Measurements from ENCODE around the gene SORL1.

Gene SORL1

GRCh38 chr11:121595717-121596161 is 143.6 kb downstream of the SORL1 start:
- H3K36me3 ChIP-seq (ENCODE audit: control insufficient read depth, insufficient read depth, low read length), result peaks cover 86% of the 10 kb centered on the region
- no peaks in the 10 kb centered on the region for H3K9me3 ChIP-seq (ENCODE audit: control insufficient read depth, insufficient read depth, low read length)
- no peak overlapping the region for H3K4me3 ChIP-seq (ENCODE audit: low read depth, low read length)
- H3K4me1 ChIP-seq (ENCODE audit: control insufficient read depth, insufficient read depth, low read length), result no peaks in the 10 kb centered on the region
- H3K9ac ChIP-seq (ENCODE audit: low read depth, low read length), result no peak overlapping the region
- no peak overlapping the region for H3K27ac ChIP-seq (ENCODE audit: low read depth, low read length)
- H3K27me3 ChIP-seq (ENCODE audit: control insufficient read depth, insufficient read depth, low read length), result no peaks in the 10 kb centered on the region

- Histone ChIP-seq H3K36me3 (ENCODE audit: control insufficient read depth, insufficient read depth, low read length) (peaks cover 79% of the 10 kb centered on the region), H3K4me1 (ENCODE audit: control insufficient read depth, insufficient read depth, low read length) (no peaks in the 10 kb centered on the region), H3K9me3 (ENCODE audit: control insufficient read depth, insufficient read depth, low read length) (no peaks in the 10 kb centered on the region), H3K27me3 (ENCODE audit: control insufficient read depth, insufficient read depth, low read length) (no peaks in the 10 kb centered on the region), H3K4me3 (ENCODE audit: low read depth, low read length) (no peak overlapping the region), H3K27ac (ENCODE audit: low read depth, low read length) (no peak overlapping the region), H3K9ac (ENCODE audit: low read depth, low read length) (no peak overlapping the region)
Observed at GRCh38 chr11:121596195-121597155, 144.4 kb downstream of the SORL1 start.

GRCh38 chr11:121603316-121603715 is 151.2 kb downstream of the SORL1 start:
- Histone ChIP-seq H3K27me3 (ENCODE audit: control insufficient read depth, insufficient read depth, low read length) (no peaks in the 10 kb centered on the region), H3K36me3 (ENCODE audit: control insufficient read depth, insufficient read depth, low read length) (peaks cover 80% of the 10 kb centered on the region), H3K9me3 (ENCODE audit: control insufficient read depth, insufficient read depth, low read length) (no peaks in the 10 kb centered on the region), H3K4me1 (ENCODE audit: control insufficient read depth, insufficient read depth, low read length) (no peaks in the 10 kb centered on the region), H3K9ac (ENCODE audit: low read depth, low read length) (no peak overlapping the region), H3K27ac (ENCODE audit: low read depth, low read length) (no peak overlapping the region), H3K4me3 (ENCODE audit: low read depth, low read length) (no peak overlapping the region)

- Histone ChIP-seq H3K4me1 (ENCODE audit: control insufficient read depth, insufficient read depth, low read length) (no peaks in the 10 kb centered on the region), H3K27ac (ENCODE audit: low read depth, low read length) (no peak overlapping the region), H3K9me3 (ENCODE audit: control insufficient read depth, insufficient read depth, low read length) (no peaks in the 10 kb centered on the region), H3K9ac (ENCODE audit: low read depth, low read length) (no peak overlapping the region), H3K4me3 (ENCODE audit: low read depth, low read length) (no peak overlapping the region), H3K36me3 (ENCODE audit: control insufficient read depth, insufficient read depth, low read length) (peaks cover 82% of the 10 kb centered on the region), H3K27me3 (ENCODE audit: control insufficient read depth, insufficient read depth, low read length) (no peaks in the 10 kb centered on the region)
Observed at GRCh38 chr11:121604152-121604551, 152.0 kb downstream of the SORL1 start.

- no peaks in the 10 kb centered on the region for H3K9me3 ChIP-seq (ENCODE audit: control insufficient read depth, insufficient read depth, low read length)
- no peak overlapping the region for H3K9ac ChIP-seq (ENCODE audit: low read depth, low read length)
- H3K4me1 ChIP-seq (ENCODE audit: control insufficient read depth, insufficient read depth, low read length), result no peaks in the 10 kb centered on the region
- H3K36me3 ChIP-seq (ENCODE audit: control insufficient read depth, insufficient read depth, low read length), result peaks cover 96% of the 10 kb centered on the region
- no peak overlapping the region for H3K4me3 ChIP-seq (ENCODE audit: low read depth, low read length)
- H3K27me3 ChIP-seq (ENCODE audit: control insufficient read depth, insufficient read depth, low read length), result no peaks in the 10 kb centered on the region
- no peak overlapping the region for H3K27ac ChIP-seq (ENCODE audit: low read depth, low read length)
Observed at GRCh38 chr11:121606354-121606753, 154.2 kb downstream of the SORL1 start.

- Histone ChIP-seq H3K36me3 (ENCODE audit: control insufficient read depth, insufficient read depth, low read length) (peaks cover 98% of the 10 kb centered on the region), H3K4me1 (ENCODE audit: control insufficient read depth, insufficient read depth, low read length) (no peaks in the 10 kb centered on the region), H3K27ac (ENCODE audit: low read depth, low read length) (no peak overlapping the region), H3K9me3 (ENCODE audit: control insufficient read depth, insufficient read depth, low read length) (no peaks in the 10 kb centered on the region), H3K4me3 (ENCODE audit: low read depth, low read length) (no peak overlapping the region), H3K9ac (ENCODE audit: low read depth, low read length) (no peak overlapping the region), H3K27me3 (ENCODE audit: control insufficient read depth, insufficient read depth, low read length) (no peaks in the 10 kb centered on the region)
Observed at GRCh38 chr11:121607341-121607740, 155.2 kb downstream of the SORL1 start.

GRCh38 chr11:121608545-121609098 is 156.5 kb downstream of the SORL1 start:
- Histone ChIP-seq H3K27me3 (ENCODE audit: control insufficient read depth, insufficient read depth, low read length) (no peaks in the 10 kb centered on the region), H3K4me3 (ENCODE audit: low read depth, low read length) (no peak overlapping the region), H3K9me3 (ENCODE audit: control insufficient read depth, insufficient read depth, low read length) (no peaks in the 10 kb centered on the region), H3K36me3 (ENCODE audit: control insufficient read depth, insufficient read depth, low read length) (peaks cover 98% of the 10 kb centered on the region), H3K9ac (ENCODE audit: low read depth, low read length) (no peak overlapping the region), H3K4me1 (ENCODE audit: control insufficient read depth, insufficient read depth, low read length) (no peaks in the 10 kb centered on the region), H3K27ac (ENCODE audit: low read depth, low read length) (no peak overlapping the region)

- Histone ChIP-seq H3K27ac (ENCODE audit: low read depth, low read length) (no peak overlapping the region), H3K9ac (ENCODE audit: low read depth, low read length) (no peak overlapping the region), H3K36me3 (ENCODE audit: control insufficient read depth, insufficient read depth, low read length) (peaks cover 98% of the 10 kb centered on the region), H3K9me3 (ENCODE audit: control insufficient read depth, insufficient read depth, low read length) (no peaks in the 10 kb centered on the region), H3K4me1 (ENCODE audit: control insufficient read depth, insufficient read depth, low read length) (no peaks in the 10 kb centered on the region), H3K4me3 (ENCODE audit: low read depth, low read length) (no peak overlapping the region), H3K27me3 (ENCODE audit: control insufficient read depth, insufficient read depth, low read length) (no peaks in the 10 kb centered on the region)
Observed at GRCh38 chr11:121610706-121611105, 158.6 kb downstream of the SORL1 start.

- H3K9me3 ChIP-seq (ENCODE audit: control insufficient read depth, insufficient read depth, low read length), result no peaks in the 10 kb centered on the region
- no peak overlapping the region for H3K27ac ChIP-seq (ENCODE audit: low read depth, low read length)
- no peaks in the 10 kb centered on the region for H3K27me3 ChIP-seq (ENCODE audit: control insufficient read depth, insufficient read depth, low read length)
- H3K36me3 ChIP-seq (ENCODE audit: control insufficient read depth, insufficient read depth, low read length), result peaks cover 98% of the 10 kb centered on the region
- H3K9ac ChIP-seq (ENCODE audit: low read depth, low read length), result no peak overlapping the region
- no peaks in the 10 kb centered on the region for H3K4me1 ChIP-seq (ENCODE audit: control insufficient read depth, insufficient read depth, low read length)
- no peak overlapping the region for H3K4me3 ChIP-seq (ENCODE audit: low read depth, low read length)
Observed at GRCh38 chr11:121611242-121611641, 159.1 kb downstream of the SORL1 start.

- Histone ChIP-seq H3K27ac (ENCODE audit: low read depth, low read length) (no peak overlapping the region), H3K4me3 (ENCODE audit: low read depth, low read length) (no peak overlapping the region), H3K36me3 (ENCODE audit: control insufficient read depth, insufficient read depth, low read length) (peaks cover 96% of the 10 kb centered on the region), H3K9ac (ENCODE audit: low read depth, low read length) (no peak overlapping the region), H3K27me3 (ENCODE audit: control insufficient read depth, insufficient read depth, low read length) (no peaks in the 10 kb centered on the region), H3K4me1 (ENCODE audit: control insufficient read depth, insufficient read depth, low read length) (no peaks in the 10 kb centered on the region), H3K9me3 (ENCODE audit: control insufficient read depth, insufficient read depth, low read length) (no peaks in the 10 kb centered on the region)
Observed at GRCh38 chr11:121613724-121614123, 161.6 kb downstream of the SORL1 start.

GRCh38 chr11:121614636-121615240 is 162.6 kb downstream of the SORL1 start:
- Histone ChIP-seq H3K4me3 (ENCODE audit: low read depth, low read length) (no peak overlapping the region), H3K27me3 (ENCODE audit: control insufficient read depth, insufficient read depth, low read length) (no peaks in the 10 kb centered on the region), H3K4me1 (ENCODE audit: control insufficient read depth, insufficient read depth, low read length) (no peaks in the 10 kb centered on the region), H3K9me3 (ENCODE audit: control insufficient read depth, insufficient read depth, low read length) (no peaks in the 10 kb centered on the region), H3K36me3 (ENCODE audit: control insufficient read depth, insufficient read depth, low read length) (peaks cover 96% of the 10 kb centered on the region), H3K9ac (ENCODE audit: low read depth, low read length) (no peak overlapping the region), H3K27ac (ENCODE audit: low read depth, low read length) (no peak overlapping the region)

Measured in HUES48 (cell line).